Measurements from ENCODE around the gene TMEM97. TPM values are rescaled to one million over a fixed set of nuclear protein-coding genes. Genes with fewer than 3 reads are reported as not detected.

The TMEM97 gene
- total and polyA plus RNA-seq, 9 of the 15 experiments (the other 6 are each of a cell fraction or from before 2014, with no cell fraction given): 34.6 to 121 (median 76.0) TPM

- TF ChIP-seq NR2C2 (CRISPR knock-in tag; IDR thresholded peaks at IDR 0.05) (peak; percentile 99), NR2C2 (tag; IDR thresholded peaks at IDR 0.05) (peak; percentile 100), ZBTB49 (CRISPR knock-in tag; IDR thresholded peaks at IDR 0.05; ENCODE audit: borderline replicate concordance) (no peak), IRF2 (CRISPR knock-in tag; IDR thresholded peaks at IDR 0.05) (no peak), ATF6 (CRISPR knock-in tag; IDR thresholded peaks at IDR 0.05) (no peak), SNIP1 (IDR thresholded peaks at IDR 0.05; ENCODE audit: low read depth) (no peak), ZNF174 (CRISPR knock-in tag; IDR thresholded peaks at IDR 0.05) (no peak), ZNF354B (CRISPR knock-in tag; IDR thresholded peaks at IDR 0.05) (no peak), FIP1L1 (IDR thresholded peaks at IDR 0.05; ENCODE audit: low read depth, low read length, poor library complexity, severe bottlenecking) (no peak), U2AF1 (optimal IDR thresholded peaks at IDR 0.05; ENCODE audit: low read depth, low read length) (no peak), GATAD2A (IDR thresholded peaks at IDR 0.05) (no peak), ZNF239 (CRISPR knock-in tag; IDR thresholded peaks at IDR 0.05) (peak; percentile 58), TRIM25 (IDR thresholded peaks at IDR 0.05; ENCODE audit: borderline replicate concordance) (no peak), SREBF1 (IDR thresholded peaks at IDR 0.05; ENCODE audit: borderline replicate concordance, low read depth, low read length) (peak; percentile 89), ADNP (tag; IDR thresholded peaks at IDR 0.05) (no peak), TCFL5 (CRISPR knock-in tag; conservative IDR thresholded peaks at IDR 0.05) (no peak), TBL1XR1 (IDR thresholded peaks at IDR 0.05; ENCODE audit: low read length in 2 of 2) (peak; percentile 62 to 63; a peak in 3 of 4 replicates), GTF3C2 (IDR thresholded peaks at IDR 0.05; ENCODE audit: borderline replicate concordance, extremely low read depth, insufficient read length) (no peak), HIVEP1 (CRISPR knock-in tag; IDR thresholded peaks at IDR 0.05) (0 out of 2 replicates have a peak, but pooled peaks have one; percentile 21)
Observed at GRCh38 chr17:28335201-28335958, 16.4 kb downstream of the TMEM97 start, which contains the start of the genes IFT20 and TNFAIP1 (continued).

All from K562 (cell line).